Heart left ventricle (tissue), 16 donors: Measurements from ENCODE around the gene OTOP3. TPM values are rescaled to one million over a fixed set of nuclear protein-coding genes. Genes with fewer than 3 reads are reported as not detected.

Source experiments
- ATAC-seq, 4 donors: fragments of 200-7000 bp; cut with Tn5 transposase; one replicate each; pipeline ENCODE4 v1.9.1; 2020 to 2022; ENCODE audit warnings: moderate library complexity in 4 of 4, mild to moderate bottlenecking in 3 of 4, moderate number of reproducible peaks in 1 of 4
- DNase-seq, 5 donors: peaks; one replicate each; pipeline ENCODE4 v3.0.0-alpha.2; 2020
- H3K27ac ChIP-seq, 12 donors: fragments of 200-600 bp; sonication (generic) in 4 of 12; one replicate each; pipeline versions ENCODE4 v1.5.0 to v1.8.0; 2016 to 2022; ENCODE audit warnings: mild to moderate bottlenecking in 2 of 12
- H3K27me3 ChIP-seq, 9 donors: fragments of 200-600 bp; sonication (generic) in 2 of 9; one replicate each; pipeline versions ENCODE4 v1.5.1 to v1.8.0; 2016 to 2022; ENCODE audit warnings: mild to moderate bottlenecking in 3 of 9
- H3K36me3 ChIP-seq, 9 donors: fragments of 200-600 bp; sonication (generic) in 2 of 9; one replicate each; pipeline versions ENCODE4 v1.5.0 to v1.8.0; 2018 to 2022; ENCODE audit warnings: mild to moderate bottlenecking in 2 of 9
- H3K4me1 ChIP-seq, 12 donors: fragments of 200-600 bp; sonication (generic) in 4 of 12; one replicate each; pipeline versions ENCODE4 v1.5.0 to v1.8.0; 2016 to 2022; ENCODE audit warnings: mild to moderate bottlenecking in 3 of 12
- H3K4me3 ChIP-seq, 12 donors: fragments of 200-600 bp; sonication (generic) in 4 of 12; one replicate each; pipeline versions ENCODE4 v1.5.0 to v1.8.0; 2017 to 2022; ENCODE audit warnings: mild to moderate bottlenecking in 9 of 12, moderate library complexity in 4 of 12
- H3K9me3 ChIP-seq, 12 donors: fragments of 200-600 bp; sonication (generic) in 4 of 12; one replicate each; pipeline versions ENCODE4 v1.5.0 to v1.8.0; 2016 to 2022; ENCODE audit warnings: mild to moderate bottlenecking in 1 of 12
- POLR2A ChIP-seq, 2 donors: fragments of 450-650 bp; IDR thresholded peaks; one replicate each; pipeline ENCODE4 v1.6.1; 2017; ENCODE audit warnings: antibody characterized with exemption in 2 of 2, mild to moderate bottlenecking in 2 of 2, moderate library complexity in 2 of 2
- WGBS, 4 donors: extraction: QIAGEN DNeasy Blood & Tissue Kit in 2 of 4; methylation state at CpG; one replicate each; pipeline versions ENCODE4 v1.1.5 to v1.1.7; 2013 to 2018; 5-methylcytosine and 5-hydroxymethylcytosine counted together
- intact Hi-C, 10 donors: fragments of 100-400 bp; cut with DNase I; formaldehyde crosslinking; loops; one replicate each; pipeline versions ENCODE4 v1.11.1 to v1.14.2; 2022
- polyA plus RNA-seq, 2 donors: library from polyadenylated mRNA; stranded (reverse); fragments of 200-250 nt; gene quantifications; one replicate each; pipeline ENCODE4 v1.2.3, GENCODE V29; 2013
- total RNA-seq, 9 donors: library from RNA; depleted of rRNA in 2 of 9; stranded (reverse); fragments of >200 nt in 2 of 9; fragmentation: NEBNext Ultra II Directional in 3 of 9; extraction: Animal tissue kit (Norgen Biotek cat#: 25700) in 3 of 9; gene quantifications; one replicate each; pipeline versions ENCODE4 v1.1.0 to v1.2.4, GENCODE V29; 2016 to 2023
- TF ChIP-seq, protein P1 (sequence below), 12 donors: fragments of 200-600 bp; sonication (generic) in 4 of 12; IDR thresholded peaks; one replicate each; pipeline versions ENCODE4 v1.5.0 to v1.8.0; 2018 to 2022; ENCODE audit warnings: antibody characterized with exemption in 12 of 12, mild to moderate bottlenecking in 5 of 12
- donor health status: ischemic (EF 13 %, LVEDD 7.1; RV severe dilation, severe dysfunction).
- donor health status: healthy with polysubstance abuse.
- donor health status: DM: no; HTN: yes; CAD: no.
- donor health status: DM: no; HTN: no; CAD: no.
- donor health status: ischemic (EF 25% LVEDD 6.9; RV normal size, moderate dysfunction).
- donor health status: ischemic (EF 25% LVEDD 5.7; RV mildly dilated, moderate dysfunction).
- donor health status: healthy.
- donor health status: DM: yes; HTN: yes; CAD: no.
- donor health status: ischemic (EF 35%, LVEDD 5.7; RV mildly dilated, moderate dysfunction).
- donor health status: nonischemic (EF 11% LVEDD 7.7; RV severe dilation, severe dysfunction).
- donor health status: DM: yes; HTN: yes; CAD: no.
- donor health status: PGD.
- donor health status: ischemic (EF 29% LVEDD 5.4; RV normal size, mild dysfunction).
- donor health status: nonischemic (EF 23%, LVEDD 6.1; RV moderate dilation, normal function).

The OTOP3 gene
- total and polyA plus RNA-seq, 11 donors = not detected

DNA sequence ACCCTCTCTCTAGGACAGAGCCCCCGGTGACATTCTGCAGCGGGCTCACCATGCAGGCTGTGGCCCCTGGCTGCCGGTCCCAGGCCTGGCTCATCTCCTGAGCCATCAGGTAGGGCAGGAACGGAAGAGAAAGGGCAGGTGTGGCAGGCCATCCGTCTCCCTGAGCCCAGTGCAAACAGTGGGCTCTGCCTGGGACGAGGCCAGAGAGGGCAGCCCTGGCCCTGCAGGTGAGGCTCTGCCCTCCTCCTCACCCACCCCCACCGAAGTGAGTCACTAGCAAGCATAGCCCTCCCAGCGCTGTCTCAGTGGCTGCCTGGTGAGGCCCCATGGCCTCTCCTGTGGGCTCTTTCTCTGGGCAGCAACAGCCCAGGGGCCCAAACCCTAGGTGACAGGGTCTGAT lies 14.5 kb downstream of the OTOP3 start:
- ATAC-seq = no peak
- intact Hi-C loops = loop anchor here in 1 of 10 donors (10.0 kb wide), 1 partner anchor 155 kb away; no protein-coding TSS in a partner anchor
- 62 to 67% (median 67%) methylated on average over 4 to 8 of the region's 8 CpGs; no CpG with 5 or more reads in 1 of the 4 donors for WGBS, 4 donors
- Histone ChIP-seq H3K27ac (no peak overlapping the region), H3K4me3 (no peak overlapping the region), H3K36me3 (peaks cover 0 to 17% (median 0%) of the 10 kb centered on the region in 9 donors), H3K9me3 (no peaks in the 10 kb centered on the region), H3K4me1 (no peaks in the 10 kb centered on the region), H3K27me3 (peaks cover 0 to 16% (median 0%) of the 10 kb centered on the region in 9 donors)
- DNase-seq = no peak
- TF ChIP-seq, protein P1, sequence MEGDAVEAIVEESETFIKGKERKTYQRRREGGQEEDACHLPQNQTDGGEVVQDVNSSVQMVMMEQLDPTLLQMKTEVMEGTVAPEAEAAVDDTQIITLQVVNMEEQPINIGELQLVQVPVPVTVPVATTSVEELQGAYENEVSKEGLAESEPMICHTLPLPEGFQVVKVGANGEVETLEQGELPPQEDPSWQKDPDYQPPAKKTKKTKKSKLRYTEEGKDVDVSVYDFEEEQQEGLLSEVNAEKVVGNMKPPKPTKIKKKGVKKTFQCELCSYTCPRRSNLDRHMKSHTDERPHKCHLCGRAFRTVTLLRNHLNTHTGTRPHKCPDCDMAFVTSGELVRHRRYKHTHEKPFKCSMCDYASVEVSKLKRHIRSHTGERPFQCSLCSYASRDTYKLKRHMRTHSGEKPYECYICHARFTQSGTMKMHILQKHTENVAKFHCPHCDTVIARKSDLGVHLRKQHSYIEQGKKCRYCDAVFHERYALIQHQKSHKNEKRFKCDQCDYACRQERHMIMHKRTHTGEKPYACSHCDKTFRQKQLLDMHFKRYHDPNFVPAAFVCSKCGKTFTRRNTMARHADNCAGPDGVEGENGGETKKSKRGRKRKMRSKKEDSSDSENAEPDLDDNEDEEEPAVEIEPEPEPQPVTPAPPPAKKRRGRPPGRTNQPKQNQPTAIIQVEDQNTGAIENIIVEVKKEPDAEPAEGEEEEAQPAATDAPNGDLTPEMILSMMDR (IDR thresholded peaks at IDR 0.05) = no peak
- TF ChIP-seq POLR2A (IDR thresholded peaks at IDR 0.05) = no peak

DNA sequence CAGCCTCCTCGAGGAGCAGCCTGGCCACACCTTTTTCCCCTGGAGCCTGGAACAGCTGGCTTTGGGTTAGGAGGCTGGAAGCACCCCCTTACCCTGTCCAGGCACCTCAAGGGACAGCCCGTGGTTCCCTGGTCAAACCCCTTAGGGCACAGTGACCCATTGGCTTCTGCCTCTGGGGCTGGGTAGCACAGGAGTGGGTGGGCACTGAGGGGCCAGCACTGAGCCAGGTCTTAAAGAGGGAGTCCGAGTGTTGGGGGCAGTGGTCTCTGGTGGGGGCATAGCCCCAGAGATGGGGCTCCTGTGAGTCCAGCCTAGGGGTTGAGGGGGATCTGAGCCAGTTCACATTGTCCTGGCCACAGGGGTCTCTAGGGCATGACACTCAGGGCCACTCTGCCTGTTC lies 15.4 kb downstream of the OTOP3 start:
- TF ChIP-seq POLR2A (IDR thresholded peaks at IDR 0.05) = no peak
- TF ChIP-seq, protein P1 (IDR thresholded peaks at IDR 0.05) = no peak
- Histone ChIP-seq H3K4me3 (no peak overlapping the region), H3K27me3 (peaks cover 0 to 10% (median 0%) of the 10 kb centered on the region in 9 donors), H3K9me3 (no peaks in the 10 kb centered on the region), H3K27ac (no peak overlapping the region), H3K36me3 (peaks cover 0 to 22% (median 0%) of the 10 kb centered on the region in 9 donors), H3K4me1 (no peaks in the 10 kb centered on the region)
- 54 to 76% (median 70%) methylated on average over 2 to 3 of the region's 3 CpGs for WGBS, 4 donors
- ATAC-seq (no peak), DNase-seq (no peak)
- intact Hi-C loops = loop anchor here in 1 of 10 donors (10.0 kb wide), 1 partner anchor 156 kb away; no protein-coding TSS in a partner anchor

DNA sequence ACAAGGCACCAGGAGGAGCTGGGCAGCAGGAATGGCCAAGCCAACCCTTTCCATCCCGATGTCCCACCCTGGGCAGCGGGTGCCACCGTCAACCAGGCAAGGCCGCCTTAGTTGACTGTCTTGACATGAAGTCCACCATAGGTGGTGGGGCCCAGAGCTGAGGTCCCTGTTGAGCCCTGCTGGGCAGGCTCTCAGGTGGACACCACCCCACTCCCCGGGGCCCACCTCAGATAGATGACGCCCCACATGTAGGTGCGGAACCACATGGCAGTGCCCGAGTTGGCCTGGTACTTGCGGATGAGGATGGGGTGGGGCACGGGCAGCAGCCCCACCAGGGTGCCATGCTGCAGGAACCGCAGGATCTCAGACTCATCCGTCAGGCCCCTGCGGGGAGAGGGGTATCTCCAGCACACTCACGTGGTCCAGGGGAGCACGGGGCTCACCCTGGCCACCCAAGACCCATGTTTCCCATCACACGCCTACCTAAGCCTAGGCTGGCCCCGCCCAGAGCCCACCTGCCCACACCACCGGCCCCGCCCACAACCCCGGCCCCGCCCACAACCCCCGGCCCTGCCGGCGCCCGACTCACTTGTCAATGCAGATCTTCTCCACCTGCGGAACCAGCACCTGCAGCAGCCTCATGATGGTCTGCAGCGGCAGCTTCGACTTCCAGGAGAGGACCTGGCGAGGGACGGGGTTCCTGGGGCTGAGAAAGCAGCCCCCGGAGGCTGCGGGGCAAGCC lies 16.2 kb downstream of the OTOP3 start:
- WGBS, 4 donors = 60 to 76% (median 68%) methylated on average over 23 to 32 of the region's 32 CpGs
- TF ChIP-seq, protein P1 (IDR thresholded peaks at IDR 0.05) = no peak
- TF ChIP-seq POLR2A (IDR thresholded peaks at IDR 0.05) = no peak
- intact Hi-C loops = loop anchor here in 1 of 10 donors (10.0 kb wide), 1 partner anchor 157 kb away; no protein-coding TSS in a partner anchor
- Histone ChIP-seq H3K4me3 (no peak overlapping the region), H3K9me3 (no peaks in the 10 kb centered on the region), H3K36me3 (peaks cover 0 to 22% (median 0%) of the 10 kb centered on the region in 9 donors), H3K27ac (no peak overlapping the region), H3K27me3 (peaks cover 0 to 3% (median 0%) of the 10 kb centered on the region in 9 donors), H3K4me1 (no peaks in the 10 kb centered on the region)
- ATAC-seq = no peak
- no peak for DNase-seq

DNA sequence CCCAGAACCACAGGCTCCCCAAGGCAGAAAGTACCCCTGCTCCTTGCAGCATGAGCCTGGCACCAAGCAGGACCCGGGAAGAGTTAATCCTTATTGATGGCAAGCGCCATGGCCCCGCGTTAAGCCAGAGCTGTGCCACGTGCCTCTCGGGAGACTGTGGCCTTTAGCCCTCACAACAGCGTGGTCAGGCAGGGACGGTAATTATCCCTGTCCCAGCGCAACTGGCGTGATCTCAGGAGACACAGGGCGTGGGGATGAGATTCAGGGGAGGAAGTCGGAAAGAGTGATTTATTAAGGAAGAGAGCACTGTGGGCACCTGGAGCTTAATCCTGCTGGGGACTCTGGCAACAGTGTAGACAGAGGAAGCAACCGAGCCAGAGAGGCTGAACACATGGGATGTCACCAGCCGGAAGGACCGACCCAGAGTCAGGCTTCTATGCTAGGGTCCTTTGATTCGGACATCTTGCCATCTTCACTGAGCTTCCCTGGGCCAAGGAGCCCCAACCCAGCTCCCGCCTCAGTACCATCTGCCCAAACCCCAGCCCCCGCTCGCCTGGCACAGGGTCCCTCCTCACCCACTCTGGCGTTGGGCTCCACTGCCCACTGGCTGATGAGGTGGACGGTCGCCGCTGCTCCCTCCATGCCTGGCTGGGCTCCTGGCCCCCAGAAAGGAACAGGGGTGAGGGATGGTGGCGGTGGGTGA lies 16.9 kb downstream of the OTOP3 start:
- no peak for TF ChIP-seq POLR2A (IDR thresholded peaks at IDR 0.05)
- TF ChIP-seq, protein P1 (IDR thresholded peaks at IDR 0.05) = no peak
- Histone ChIP-seq H3K36me3 (peaks cover 0 to 22% (median 0%) of the 10 kb centered on the region in 9 donors), H3K27ac (no peak overlapping the region), H3K4me3 (no peak overlapping the region), H3K9me3 (no peaks in the 10 kb centered on the region), H3K4me1 (no peaks in the 10 kb centered on the region), H3K27me3 (peaks cover 0 to under 1% (median 0%) of the 10 kb centered on the region in 9 donors)
- intact Hi-C loops = loop anchor here in 1 of 10 donors (10.0 kb wide), 1 partner anchor 158 kb away; no protein-coding TSS in a partner anchor
- ATAC-seq (no peak), DNase-seq (no peak)
- 69 to 82% (median 80%) methylated on average over 23 to 24 of the region's 24 CpGs for WGBS, 4 donors
